ENCODE data around the gene SMYD1.

- TF ChIP-seq EP300 (IDR thresholded peaks at IDR 0.05) (no peak), POLR2A (IDR thresholded peaks at IDR 0.05) (no peak)
Observed at GRCh38 chr2:88069117-88069516, 1.5 kb downstream of the SMYD1 start.

All from stomach (tissue), 4 donors.